ENCODE results near the gene FILIP1L.

Gene FILIP1L

GRCh38 chr3:99981138-99981537 is 133.2 kb downstream of the FILIP1L start:
- TF ChIP-seq ZFP3 (CRISPR knock-in tag; IDR thresholded peaks at IDR 0.05) (peak; percentile 67; the same call in 1 of the 2 replicates), TOX (CRISPR knock-in tag; IDR thresholded peaks at IDR 0.05; ENCODE audit: borderline replicate concordance) (no peak)
- no peak for ATAC-seq

- no peak for TF ChIP-seq ARNTL (CRISPR knock-in tag; IDR thresholded peaks at IDR 0.05; ENCODE audit: borderline replicate concordance, low read depth)
- TF ChIP-seq PATZ1 (CRISPR knock-in tag; IDR thresholded peaks at IDR 0.05; ENCODE audit: borderline replicate concordance), result no peak
- no peak for TF ChIP-seq OSR1 (CRISPR knock-in tag; IDR thresholded peaks at IDR 0.05)
- no peak for TF ChIP-seq ESRRG (CRISPR knock-in tag; IDR thresholded peaks at IDR 0.05)
- TF ChIP-seq TCF4 (CRISPR knock-in tag; IDR thresholded peaks at IDR 0.05; ENCODE audit: borderline replicate concordance), result no peak
- TF ChIP-seq PPARA (CRISPR knock-in tag; IDR thresholded peaks at IDR 0.05; ENCODE audit: borderline replicate concordance), result no peak
- no peak for TF ChIP-seq ZFP30 (CRISPR knock-in tag; IDR thresholded peaks at IDR 0.05)
- TF ChIP-seq TSHZ2 (CRISPR knock-in tag; IDR thresholded peaks at IDR 0.05), result no peak
- TF ChIP-seq ZC3H10 (CRISPR knock-in tag; IDR thresholded peaks at IDR 0.05), result no peak
- no peak for TF ChIP-seq ZNF70 (CRISPR knock-in tag; IDR thresholded peaks at IDR 0.05)
- TF ChIP-seq SNAI2 (CRISPR knock-in tag; IDR thresholded peaks at IDR 0.05), result no peak
- TF ChIP-seq RARB (CRISPR knock-in tag; IDR thresholded peaks at IDR 0.05), result no peak
- TF ChIP-seq ZNF565 (CRISPR knock-in tag; conservative IDR thresholded peaks at IDR 0.05; ENCODE audit: low read depth), result no peak
- ATAC-seq, result no peak
Observed at GRCh38 chr3:99980606-99981005, 133.7 kb downstream of the FILIP1L start.

- TF ChIP-seq ZNF8 (CRISPR knock-in tag; IDR thresholded peaks at IDR 0.05), result peak; percentile 94
- no peak for TF ChIP-seq GLIS3 (CRISPR knock-in tag; IDR thresholded peaks at IDR 0.05)
- ATAC-seq, result no peak
Observed at GRCh38 chr3:99978221-99978620, 136.1 kb downstream of the FILIP1L start.

- ATAC-seq, result no peak
- TF ChIP-seq ZC3H10 (CRISPR knock-in tag; IDR thresholded peaks at IDR 0.05) (no peak), ZFP3 (CRISPR knock-in tag; IDR thresholded peaks at IDR 0.05) (no peak), ARNTL (CRISPR knock-in tag; IDR thresholded peaks at IDR 0.05; ENCODE audit: borderline replicate concordance, low read depth) (no peak), ZFP30 (CRISPR knock-in tag; IDR thresholded peaks at IDR 0.05) (no peak), ISL1 (CRISPR knock-in tag; IDR thresholded peaks at IDR 0.05) (no peak), PPARA (CRISPR knock-in tag; IDR thresholded peaks at IDR 0.05; ENCODE audit: borderline replicate concordance) (no peak), CSDC2 (CRISPR knock-in tag; IDR thresholded peaks at IDR 0.05) (no peak), SNAI2 (CRISPR knock-in tag; IDR thresholded peaks at IDR 0.05) (no peak), PATZ1 (CRISPR knock-in tag; IDR thresholded peaks at IDR 0.05; ENCODE audit: borderline replicate concordance) (no peak), CREB5 (CRISPR knock-in tag; IDR thresholded peaks at IDR 0.05; ENCODE audit: low read depth) (no peak), POU6F1 (CRISPR knock-in tag; IDR thresholded peaks at IDR 0.05; ENCODE audit: borderline replicate concordance, low read depth) (no peak), CSRNP3 (CRISPR knock-in tag; IDR thresholded peaks at IDR 0.05) (no peak), TSHZ2 (CRISPR knock-in tag; IDR thresholded peaks at IDR 0.05) (no peak), GLIS3 (CRISPR knock-in tag; IDR thresholded peaks at IDR 0.05) (no peak)
Observed at GRCh38 chr3:99976584-99976983, 137.7 kb downstream of the FILIP1L start.
